NCI-H1092 (cell line): Measurements from ENCODE around the gene CTIF.

Source experiments
- DNase-seq: peaks from one replicate; lab custom pipeline; 2025; lab: John Stamatoyannopoulos, UW

Gene CTIF

DNA sequence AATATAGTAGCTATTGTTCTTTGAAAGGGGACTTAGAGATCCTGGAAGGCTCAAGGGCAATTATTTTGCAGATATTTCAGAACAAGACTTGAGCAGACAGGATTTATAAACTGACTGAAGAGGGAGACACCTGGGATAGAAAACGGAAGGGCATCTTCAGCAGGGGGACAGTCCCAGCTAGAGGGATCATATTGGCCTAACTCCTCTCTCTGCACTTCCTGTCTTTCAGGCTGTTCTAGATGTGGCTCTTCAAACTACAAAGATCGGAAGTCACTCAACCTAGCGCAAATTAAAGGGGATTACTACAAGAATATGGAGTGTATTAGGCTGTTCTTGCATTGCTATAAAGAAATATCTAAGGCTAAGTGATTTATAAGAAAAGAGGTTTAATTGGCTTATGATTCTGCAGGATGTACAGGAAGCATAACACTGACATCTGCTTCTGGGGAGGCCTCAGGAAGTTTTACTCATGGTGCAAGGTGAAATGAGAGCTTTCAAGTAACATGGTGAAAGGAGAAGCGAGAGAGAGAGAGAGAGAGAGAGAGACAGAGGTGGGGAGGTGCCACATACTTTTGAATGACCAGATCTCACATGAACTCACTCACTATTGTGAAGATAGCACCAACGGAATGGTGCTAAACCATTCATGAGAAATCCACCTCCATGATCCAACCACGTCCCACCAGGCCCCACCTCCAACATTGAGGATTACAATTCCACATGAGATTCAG, 5.3 kb upstream of the CTIF start:
- no peak for DNase-seq

DNA sequence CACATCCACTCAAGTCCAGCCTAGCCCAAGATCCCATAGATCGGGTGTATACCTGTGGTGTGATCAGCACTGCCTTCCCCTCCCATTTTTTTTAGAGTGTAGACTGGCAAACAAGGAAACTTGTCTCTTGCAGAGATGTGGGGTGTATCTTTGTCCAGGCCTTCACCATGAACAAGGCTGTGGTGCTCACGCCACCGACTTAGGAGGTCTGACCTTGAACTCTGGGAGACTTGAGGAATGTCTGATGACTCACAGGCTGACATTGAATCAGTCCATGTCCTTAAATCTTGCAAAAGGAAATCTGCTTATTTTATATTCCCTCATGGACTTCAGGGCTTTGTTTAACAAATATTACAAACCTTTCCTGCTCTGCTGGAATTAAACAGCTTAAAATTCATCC, 4.5 kb upstream of the CTIF start:
- DNase-seq, result no peak

DNA sequence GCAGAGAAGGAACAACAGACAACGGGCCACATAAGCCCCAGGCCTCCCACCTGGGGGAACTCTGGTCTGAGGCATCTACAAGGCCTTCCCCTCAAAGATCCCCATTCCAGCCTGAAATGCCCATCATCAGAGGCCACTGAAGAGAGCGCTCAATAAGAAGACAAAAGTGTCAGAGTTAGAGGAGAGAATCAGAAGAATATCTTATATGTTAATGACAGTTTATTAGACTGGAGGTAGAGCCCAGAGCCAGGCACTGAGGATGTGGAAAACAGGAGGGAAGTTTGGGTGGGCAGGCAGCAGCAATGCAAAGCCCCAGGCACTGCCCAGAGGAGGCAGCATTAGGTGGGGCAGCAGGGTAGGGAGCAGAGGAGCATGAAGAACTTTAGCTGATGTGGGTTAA, 2.9 kb upstream of the CTIF start:
- no peak for DNase-seq

DNA sequence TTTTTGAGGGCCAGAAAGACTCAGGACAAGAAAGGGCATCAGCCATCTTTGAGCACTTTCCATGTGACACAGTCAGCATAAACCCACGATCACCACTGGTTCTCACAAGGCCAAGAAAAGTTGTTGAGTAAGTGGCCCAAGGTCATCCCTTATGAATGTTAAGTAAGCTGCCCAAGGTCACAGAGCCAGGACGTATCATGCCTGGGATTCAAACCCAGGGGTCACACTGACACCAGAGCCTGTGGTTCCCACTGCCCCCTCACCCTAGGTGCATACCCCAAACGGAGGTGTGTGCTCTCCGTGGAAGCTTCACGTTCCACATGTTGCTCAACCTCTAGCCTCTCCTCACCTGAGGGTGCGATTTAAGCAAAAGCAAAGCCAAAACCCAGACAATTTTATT, 2.3 kb upstream of the CTIF start:
- no peak for DNase-seq

DNA sequence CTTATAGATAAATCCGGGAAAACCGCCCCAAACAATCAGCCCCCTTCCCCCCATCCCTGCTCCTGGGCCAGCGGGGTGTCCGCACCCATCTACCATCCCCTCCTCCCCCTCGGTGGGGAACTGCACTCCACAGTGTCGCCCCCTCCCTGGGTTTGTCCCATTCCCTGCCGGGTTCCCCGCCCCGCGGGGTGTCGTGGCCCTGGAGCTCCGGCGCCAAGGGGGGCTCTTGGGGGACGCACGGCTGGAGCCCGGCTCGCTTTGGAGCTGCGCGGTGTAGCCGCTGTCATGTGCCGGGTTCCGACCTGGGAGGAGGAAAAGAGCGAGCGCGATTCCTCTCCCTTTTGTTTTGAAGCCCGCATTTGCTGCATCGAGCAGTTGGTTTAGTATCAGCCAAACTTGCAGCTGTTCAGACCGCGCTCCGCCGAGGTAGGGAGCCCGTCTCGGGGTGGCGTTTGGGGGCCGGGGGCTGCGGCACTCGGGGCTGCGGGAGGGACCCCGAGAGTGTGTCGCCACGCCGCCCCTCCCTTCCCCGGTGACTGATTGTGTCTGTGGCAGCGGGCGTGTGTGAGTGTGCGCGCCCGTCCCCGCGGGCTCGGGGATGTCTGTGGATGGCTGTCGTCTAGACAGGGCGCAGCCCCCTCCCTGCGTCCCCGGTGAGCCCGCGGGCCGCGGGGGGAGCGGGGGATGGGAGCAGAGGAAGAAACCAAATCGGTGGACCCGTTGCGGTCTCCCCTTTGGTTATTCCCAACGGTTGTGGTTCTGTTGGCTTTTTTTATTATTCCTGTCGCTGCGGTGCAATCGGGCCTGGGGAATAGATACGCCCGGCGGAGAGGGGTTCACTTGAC, 797 bp downstream of the CTIF start:
- DNase-seq, result peak; percentile 57

DNA sequence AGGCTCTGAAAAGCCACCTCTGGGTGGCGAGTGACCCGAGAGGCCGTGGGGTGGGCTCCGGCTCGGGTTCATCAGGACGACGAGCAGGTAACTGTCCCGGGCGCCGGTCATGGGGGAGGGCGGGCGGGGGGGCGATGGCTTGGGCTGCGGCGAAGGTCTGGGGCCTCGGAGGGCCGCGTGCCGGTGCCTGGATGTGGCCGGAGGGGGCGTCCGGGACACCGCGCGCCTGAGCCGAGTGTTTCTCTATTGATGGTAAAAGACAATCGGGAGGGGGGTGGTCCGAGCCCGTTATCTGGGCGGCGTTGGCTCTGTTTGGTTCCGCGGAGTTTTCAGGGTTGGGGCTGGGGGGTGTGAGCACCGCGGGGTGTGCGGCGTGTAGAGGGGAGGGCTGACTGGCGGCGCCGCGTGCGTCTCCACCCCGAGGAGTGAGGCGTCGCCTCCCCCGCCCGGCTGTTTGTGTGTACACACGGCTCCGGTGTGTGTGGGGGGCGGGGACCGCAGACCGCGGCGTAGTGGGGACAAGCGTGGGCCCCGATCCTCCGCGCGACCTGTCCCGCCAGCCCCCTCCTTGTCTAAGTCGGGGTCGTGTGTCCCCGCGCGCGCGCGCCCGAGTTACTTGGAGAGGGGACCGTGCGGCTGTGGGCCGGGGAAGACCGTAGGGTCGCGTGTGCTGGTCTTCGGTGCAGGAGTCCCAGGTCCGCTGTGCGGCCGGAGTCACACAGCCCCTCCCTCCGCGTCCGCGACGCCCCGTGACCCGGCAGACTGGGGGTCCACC, 1.6 kb downstream of the CTIF start:
- peak; percentile 35 for DNase-seq

DNA sequence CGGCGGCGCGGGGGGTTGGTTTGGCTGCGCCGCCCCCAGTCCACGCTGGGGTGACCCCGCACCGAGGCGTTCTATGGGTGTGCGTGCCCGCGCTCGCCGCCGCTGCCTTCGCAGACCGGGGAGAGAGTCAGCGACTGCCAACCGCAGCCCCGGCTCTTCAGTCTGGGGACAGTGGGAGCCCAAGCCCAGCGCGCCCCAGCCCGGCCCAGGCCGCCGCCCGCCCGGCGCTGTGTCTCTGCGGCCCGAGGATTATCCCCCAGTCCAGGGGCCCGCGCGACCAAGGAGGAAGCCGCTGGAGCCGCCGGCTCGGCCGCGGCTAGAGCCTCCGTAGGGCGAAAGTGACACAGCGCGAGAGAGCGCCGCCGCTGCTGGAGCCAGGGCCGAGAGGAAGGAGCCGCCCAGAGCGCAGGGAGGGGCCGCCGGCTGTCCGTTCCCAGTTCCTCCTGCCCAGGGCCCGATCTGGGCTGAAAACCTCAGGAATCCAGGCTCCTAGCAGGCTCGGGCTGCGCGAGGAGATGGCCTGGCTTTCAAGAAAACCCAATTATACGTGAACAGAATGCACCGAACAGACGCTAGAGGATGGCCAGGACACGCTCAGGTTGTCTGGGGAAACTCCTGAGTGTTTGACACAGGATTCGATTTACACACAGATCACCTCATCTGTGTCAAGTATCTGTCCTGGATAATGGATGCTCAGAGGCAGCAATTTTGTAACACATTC, 2.4 kb downstream of the CTIF start:
- peak; percentile 53 for DNase-seq

DNA sequence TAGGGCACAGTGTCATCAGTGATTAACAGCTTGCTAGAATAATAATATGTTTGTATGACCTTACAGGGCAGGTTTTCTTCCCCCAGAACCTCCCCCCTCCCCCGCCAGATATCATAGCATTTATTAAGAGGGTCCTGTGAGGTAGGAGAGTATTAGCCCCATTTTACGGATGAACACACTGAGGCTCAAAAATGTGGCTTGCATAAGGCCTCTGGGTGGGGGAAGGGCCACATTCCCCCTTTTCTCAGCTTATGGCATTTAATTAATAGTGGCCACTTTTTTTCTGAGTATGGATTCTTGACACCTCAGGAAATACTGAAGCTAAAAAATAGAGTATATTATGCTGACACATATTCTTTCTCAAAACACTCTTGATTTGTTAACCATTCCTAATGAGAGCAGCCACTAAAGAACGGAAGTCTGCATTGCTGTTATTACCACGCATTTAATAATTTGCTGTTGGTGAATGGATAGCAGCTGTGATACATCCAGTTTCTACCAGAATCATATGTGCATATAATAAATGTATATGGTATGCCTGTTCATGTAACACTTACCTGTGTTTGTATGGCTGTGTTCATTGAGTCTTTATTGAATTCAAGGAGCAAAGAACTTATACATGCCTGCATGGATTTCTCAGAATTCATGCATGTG, 3.0 kb downstream of the CTIF start:
- DNase-seq, result no peak

DNA sequence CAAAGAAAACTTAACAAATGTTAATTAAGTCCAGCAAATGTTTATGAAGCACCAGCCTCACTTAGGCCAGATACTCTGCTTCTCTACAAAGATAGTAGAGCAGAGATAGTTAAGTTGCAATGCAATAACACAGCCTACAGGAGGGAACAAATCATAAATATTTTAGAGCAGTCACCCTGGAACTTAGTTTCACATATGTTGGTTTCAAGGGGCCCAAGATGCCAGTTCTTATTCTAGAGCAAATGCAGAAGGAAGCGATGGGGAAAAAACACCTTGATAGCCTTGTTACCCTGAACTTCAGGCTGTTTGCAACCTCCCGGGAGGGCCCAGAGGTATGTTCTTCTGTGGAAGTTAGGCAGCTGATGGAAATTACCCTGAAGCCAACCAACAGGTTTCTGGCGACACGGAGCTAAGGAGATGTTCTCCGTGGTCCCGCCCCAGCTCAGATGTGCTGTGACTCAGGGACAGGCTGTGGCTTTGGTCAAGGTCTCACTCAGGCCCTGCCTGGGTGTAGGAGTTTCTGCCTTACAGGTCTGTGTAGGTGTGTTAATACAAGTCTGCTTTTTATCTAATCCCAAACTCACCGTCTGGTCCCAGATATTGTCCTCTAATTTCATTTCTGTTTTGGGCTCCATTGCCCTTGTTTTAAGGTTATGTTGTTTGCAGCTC, 3.8 kb downstream of the CTIF start:
- DNase-seq, result no peak

DNA sequence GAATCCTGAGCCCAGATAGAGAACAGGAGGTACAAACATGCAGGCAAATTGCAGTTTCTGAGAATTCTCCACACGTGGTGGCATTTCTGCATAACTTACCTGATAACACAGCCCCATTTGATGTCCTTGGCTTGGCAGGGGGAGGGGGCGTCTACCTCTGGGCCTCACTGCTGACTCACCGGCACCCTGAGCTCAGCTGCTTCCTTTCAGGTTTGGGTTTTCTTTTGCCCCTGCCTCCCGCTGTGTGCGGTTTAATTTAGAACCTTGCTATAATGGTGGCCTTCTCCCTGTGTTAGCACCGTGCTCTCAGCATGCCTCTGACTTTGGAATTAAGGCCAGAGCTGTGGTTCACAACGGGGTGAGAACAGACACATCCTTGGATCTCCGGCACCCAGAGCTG, 4.4 kb downstream of the CTIF start:
- no peak for DNase-seq

DNA sequence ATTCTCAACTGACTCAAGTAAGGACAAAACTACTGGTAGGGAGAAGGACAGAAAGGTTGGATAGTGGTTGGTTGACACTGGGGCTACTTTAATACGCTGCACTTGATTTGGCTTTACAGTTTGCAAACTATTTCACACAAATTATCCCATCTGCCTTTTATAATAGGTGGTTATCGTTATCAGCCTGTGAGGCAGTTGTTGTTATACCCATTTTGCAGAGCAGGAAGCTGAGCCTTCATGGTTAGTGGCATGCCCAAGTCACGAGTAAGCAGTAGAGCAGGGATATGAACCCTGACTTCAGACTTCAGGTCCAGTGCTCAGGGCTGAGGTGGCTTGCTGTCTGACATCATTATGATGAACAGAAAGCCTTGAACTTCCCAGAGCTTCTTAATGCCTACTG, 5.3 kb downstream of the CTIF start:
- no peak for DNase-seq

DNA sequence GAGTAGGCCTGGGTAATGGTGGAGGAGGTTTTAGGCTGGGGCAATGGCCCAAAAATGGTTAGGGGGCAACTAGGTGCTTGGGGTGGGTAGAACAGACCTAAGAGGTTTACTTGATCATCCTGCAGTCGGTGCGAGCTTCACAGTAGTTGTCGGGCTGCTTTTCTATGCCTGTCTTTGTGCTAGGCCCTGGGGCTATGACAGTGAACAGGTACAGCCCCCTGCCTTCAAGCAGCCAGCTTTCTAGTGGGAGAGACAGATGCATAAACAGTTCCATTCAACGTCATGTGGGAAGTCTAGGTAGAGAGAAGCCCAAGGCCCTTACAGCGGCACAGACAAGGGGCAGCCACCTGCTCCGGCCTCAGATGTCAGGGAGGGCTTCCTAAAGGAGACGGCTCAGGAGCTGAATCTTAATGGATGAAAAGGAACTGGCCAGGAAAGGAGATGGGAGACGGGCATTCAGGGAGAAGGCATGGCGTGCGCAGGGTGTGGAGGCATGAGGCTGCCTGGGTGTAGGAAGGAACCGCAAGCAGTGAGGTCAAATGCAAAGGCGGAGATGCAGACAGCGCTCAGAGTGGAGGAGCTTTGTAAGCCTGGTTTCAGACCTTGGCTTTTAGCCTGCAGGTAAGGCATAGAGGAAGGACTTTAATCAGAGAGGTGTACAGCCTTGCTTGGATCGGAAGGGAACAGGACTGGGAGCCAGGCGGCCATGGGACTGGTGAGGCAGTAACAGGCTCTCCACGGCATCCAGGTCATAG, 6.0 kb downstream of the CTIF start:
- no peak for DNase-seq

DNA sequence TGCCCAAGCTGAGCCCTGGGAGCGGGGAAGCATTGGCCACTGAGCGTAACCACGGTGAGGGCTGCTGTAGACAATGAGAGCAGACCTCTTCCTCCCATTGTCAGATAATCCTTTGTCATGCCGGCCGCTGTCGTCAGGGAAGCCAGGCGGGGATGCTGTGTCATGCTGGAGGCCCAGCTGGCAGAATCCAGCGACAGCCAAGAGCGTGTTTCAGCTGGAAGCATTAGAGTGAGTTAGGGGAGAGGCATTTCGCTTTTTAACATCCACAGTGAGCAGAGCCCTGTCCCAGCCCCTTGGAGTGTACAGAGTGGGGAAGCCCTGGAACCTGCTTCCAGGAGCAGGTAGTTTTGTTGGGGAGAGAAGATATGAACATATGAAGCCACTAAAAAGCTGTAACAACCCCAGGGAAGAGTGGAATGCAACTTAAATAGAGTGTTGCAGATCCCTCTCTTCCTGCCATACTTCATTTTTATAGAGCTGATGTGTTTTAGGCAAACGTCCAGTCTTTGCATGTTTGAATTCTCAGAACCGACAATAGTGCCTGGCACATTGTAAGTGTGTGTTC, 7.0 kb downstream of the CTIF start:
- peak; percentile 34 for DNase-seq

DNA sequence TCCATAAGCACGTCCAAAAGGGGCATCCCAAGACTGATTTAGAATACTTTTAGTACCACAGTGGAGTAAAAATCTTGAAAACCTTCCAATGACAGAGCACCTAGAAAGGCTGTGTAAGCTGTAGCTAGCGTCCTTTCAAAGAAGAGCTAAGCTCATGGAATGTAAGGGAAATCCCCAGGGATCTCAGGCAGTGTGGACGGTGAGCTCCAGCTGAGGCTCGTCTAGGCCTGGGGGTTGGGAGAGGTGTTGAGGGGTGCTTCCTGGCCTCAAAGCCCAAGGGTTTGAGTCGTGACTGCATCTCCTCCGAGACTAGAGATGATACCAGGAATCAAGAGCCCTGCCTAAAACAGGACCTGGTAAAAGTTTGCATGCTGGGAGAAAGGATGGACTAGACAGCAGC, 7.6 kb downstream of the CTIF start:
- no peak for DNase-seq

DNA sequence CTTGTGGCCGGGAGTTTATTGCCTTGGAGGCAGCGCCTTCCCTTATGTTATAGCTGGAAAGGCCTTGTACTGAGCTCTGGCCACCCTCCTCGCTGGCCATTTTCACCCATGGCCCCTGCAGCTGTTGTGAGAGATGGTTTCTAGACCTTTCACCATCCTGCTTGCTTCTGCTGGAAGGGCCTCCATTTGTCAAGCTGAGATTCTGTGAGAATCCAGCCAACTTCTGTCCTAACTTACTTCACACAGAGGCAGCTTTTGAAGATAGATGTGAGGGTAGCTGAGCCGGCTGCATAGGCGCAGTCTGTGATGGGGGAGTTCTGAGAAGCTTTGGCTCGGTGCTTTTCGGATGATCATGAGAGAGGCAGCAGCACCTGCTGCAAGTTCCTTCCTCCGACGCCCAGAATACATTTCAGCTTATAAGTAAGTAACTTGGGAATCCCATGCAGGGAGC, 8.7 kb downstream of the CTIF start:
- DNase-seq, result no peak

DNA sequence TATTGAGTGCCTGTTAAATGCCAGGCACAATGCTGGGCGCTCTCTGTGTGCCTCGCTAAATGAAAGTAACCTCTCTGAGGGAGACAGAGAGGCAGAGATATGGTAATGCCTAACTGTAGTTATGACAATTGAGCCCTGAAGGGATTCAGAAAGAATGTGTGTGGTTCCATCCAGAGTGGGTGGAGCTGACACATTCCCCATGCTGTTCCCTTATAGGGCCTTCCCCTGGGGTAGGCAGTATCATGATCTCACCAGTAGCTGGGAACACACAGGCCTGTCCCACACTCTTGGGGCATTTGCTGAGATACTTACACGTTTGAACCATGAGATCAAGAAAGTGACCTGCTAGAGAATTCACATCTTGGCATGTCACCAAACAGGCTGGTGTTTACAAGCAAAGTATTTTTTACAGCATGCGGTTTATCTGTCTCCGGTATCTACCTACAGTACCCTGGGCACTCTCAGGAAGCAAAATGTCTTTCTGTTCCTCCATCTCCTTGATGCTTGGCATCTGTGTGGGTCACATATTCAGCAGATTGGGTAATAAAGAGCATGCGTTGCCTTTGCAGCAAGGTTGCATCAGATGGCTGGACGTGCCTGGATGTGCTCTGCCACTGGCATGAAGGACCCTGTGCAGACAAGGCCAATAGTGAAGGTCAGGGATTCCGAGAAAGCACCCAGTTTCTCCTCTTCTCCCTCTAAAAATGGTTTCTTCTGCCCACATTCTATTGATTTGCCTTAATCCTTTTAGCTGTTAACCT, 9.4 kb downstream of the CTIF start:
- DNase-seq, result no peak

DNA sequence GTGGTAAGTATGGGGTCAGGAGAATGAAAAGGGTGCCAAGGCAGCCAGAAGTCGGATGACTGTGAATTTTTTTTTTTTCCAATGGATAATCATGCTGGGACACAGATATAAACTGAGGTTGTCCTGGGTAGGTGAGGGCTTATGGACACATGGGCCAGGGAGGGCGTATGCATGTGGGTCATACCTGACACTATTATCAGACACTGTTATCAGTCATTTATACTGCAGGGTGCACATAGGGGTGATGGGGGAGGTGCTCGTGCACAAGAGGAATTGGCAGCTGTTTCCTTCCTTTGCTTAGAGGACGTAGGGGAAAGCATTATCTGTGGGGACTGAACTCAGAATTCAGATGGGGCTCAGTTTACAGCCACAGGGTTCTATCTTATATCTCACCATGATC, 10.1 kb downstream of the CTIF start:
- DNase-seq, result no peak

DNA sequence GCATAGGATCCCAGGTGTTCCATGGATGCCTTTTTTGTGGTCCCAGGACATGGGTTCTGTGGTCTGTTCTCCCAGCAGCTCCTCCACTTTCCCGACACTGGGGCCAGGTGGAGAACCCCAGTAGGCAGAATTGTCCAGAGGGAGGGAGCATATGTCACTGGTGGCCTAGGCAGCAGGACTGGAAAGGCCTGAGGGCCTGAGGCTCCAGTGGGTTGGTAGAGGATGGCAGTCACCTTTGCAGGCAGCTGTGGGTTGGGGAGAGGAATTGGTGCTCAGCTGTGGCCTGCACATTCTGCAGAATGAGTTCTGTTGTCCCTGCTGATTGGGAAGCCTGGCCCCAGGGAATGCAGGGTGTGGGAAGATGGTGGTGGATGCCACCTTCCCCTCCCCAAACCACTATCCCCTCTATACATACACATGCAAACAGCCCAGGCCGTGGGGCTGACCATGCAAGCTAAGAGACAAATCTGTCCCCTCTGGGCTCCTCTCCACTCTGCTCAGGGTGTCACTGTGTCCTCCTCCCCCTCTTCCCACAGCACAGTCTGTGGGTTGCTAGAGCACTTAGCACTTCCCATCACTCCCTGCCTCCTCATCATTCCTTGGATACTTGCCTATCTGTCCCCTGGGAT, 11.4 kb downstream of the CTIF start:
- DNase-seq, result no peak

DNA sequence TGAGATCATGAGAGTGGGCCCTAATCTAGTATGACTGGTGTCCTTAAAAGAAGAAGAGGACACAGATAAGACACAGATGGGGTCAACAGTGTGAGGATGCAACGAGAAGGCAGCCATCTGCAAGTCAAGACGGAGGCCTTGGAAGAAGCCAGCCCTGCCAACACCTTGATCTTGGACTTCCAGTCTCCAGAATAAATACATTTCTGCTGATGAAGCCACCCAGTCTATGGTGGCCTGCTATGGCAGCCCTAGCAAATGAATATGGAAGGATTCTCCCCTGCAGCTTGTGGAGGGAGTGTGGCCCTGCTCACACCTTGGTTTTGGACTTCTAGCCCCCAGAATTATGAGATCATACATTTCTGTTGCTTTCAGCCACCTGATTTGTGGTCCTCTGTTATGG, 12.3 kb downstream of the CTIF start:
- DNase-seq, result no peak
